Activated T-cell treated with anti-CD3 and anti-CD28 coated beads, Interleukin-2, amount 50 U/mL, for 1 hour (primary cell): ENCODE results near the gene ADGRF5.

Experiments
- DNase-seq: peaks from one replicate; pipeline ENCODE4 v3.0.0-alpha.2; 2020

The ADGRF5 gene

DNA sequence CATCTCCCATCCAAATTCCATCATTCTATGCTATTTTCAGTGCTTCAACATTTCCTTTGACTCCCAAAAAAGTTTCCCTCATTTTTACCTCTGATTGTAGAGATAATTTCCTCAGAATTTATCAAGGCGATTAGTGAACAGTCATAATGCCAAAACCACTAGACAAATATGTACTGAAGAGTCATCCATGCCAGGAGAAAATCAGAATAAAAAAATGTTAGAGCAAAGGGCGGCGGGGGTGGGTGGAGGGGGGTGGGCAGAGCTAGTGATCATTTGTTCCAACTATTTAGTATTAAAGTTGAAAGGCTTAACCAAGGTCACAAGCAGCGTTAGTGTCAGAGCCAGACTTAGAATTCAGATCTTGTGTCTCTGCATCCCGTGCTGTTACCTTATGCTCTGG is 5.3 kb upstream of the ADGRF5 start:
- no peak for DNase-seq

DNA sequence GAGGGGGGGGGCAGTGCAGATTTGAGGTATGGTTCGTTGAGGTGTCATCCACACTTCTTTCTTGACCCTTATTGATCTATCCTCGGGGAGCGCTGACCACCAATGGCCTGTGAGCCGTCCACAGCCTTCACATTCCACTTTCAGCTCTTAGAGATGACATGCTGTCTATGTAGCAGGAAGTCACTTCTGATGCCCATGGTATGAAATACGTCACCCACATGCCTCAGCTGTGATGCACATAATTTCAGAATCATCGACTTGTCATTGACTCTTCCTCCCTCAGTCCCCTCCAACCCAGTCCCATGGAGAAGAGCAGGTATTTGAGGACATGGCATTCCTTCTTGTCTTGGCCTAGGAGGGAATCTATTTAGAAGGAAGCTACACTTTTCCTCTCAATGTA is 4.7 kb upstream of the ADGRF5 start:
- no peak for DNase-seq

DNA sequence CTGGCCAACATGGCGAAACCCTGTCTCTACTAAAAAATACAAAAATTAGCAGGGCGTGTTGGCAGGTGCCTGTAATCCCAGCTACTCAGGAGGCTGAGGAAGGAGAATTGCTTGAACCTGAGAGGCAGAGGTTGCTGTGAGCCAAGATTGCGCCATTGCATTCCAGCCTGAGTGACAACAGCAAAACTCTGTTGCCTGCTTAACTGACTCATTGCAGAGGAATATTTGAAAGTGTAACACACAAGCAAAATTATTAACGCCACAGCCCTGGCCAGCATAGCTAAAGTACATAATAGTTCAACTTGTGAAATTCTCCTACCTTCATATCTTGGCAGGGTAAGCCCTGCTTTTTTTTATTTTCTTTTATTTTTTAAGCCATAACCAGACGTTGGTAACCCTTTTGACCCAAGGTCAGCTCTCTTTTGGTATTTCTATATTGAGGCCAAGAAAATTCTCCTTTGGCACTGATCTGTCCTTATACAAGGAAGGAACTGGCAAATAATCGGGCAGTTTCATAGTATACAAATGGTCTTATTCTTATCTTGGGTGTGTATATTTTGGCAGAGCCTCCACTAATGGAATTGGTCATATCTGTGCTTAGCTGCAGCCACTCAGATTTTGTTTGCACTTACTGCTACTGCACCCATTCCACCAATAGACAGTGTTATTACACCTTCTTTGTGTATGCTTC is 4.0 kb upstream of the ADGRF5 start:
- DNase-seq: no peak

DNA sequence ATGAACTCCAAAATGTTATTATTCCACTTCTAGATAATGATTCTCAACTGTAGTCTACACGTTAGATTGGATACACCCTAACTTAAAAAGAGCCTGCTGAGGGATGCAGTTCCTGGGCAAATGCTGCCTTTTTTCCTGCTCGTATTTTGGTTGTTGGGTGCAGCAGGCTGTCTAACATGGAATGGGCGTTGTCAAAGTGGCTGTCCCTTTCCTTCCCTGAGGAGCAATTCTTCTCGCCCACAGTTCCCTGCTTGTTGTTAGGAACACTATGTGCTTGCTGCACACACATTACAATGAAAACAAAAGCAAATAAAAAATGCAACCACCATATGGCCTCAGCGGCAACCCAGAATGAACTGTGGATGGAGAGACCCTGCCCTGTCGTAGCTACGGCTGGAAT is 1.7 kb upstream of the ADGRF5 start:
- DNase-seq: no peak

DNA sequence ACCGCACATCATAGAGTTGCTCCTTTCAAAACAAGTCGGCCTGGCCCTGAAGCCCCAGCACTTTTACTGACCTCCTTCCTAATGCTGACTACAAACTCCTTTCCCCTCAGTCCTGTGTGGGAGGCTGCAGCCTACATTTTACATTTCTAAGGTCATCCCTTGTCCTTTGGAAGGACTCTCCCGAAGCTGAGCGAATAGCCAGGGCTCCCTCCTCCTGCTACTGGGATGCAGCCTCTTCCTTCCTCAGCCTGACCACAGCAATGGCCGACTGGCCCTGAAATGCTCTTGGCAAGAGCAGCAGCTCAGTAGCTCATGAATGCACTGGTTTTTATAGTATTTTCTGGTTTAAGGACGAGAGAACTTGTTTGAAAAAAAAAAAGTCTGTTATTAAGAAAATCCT is 679 bp downstream of the ADGRF5 start:
- DNase-seq: no peak

- no peak for DNase-seq
Observed at GRCh38 chr6:46918806-46919205, 2.9 kb downstream of the ADGRF5 start.

GRCh38 chr6:46917002-46917545 is 4.7 kb downstream of the ADGRF5 start:
- no peak for DNase-seq

GRCh38 chr6:46915866-46916265 is 5.9 kb downstream of the ADGRF5 start:
- DNase-seq: no peak

GRCh38 chr6:46915380-46915779 is 6.4 kb downstream of the ADGRF5 start:
- DNase-seq: no peak

DNA sequence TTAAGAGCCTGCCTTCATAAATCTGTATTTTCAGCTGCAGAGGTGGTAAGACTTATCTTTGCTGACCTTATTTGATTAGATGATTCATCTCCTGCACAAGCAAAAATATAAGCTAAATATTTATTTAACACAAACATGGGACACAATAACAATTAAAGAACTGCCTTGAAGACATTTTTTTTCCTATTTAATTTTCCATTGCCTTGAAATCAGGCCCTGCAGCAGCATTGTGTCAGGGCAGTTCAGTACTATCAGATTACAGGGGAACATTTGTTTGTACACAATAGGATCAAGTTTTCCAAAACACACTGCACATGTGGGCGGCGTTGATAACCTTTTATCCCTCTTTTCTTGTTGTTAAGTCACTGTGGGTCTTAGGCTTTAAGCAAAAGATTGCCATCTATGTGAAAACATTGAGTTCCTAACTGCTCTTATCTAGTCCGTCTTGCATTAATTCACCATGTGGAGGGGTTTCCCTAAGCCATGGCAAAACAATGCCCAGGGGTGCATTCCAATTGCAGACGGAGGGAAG is 7.4 kb downstream of the ADGRF5 start:
- DNase-seq: no peak

GRCh38 chr6:46909371-46909770 is 12.4 kb downstream of the ADGRF5 start:
- no peak for DNase-seq

- DNase-seq: no peak
Observed at GRCh38 chr6:46906776-46907175, 15.0 kb downstream of the ADGRF5 start.

DNA sequence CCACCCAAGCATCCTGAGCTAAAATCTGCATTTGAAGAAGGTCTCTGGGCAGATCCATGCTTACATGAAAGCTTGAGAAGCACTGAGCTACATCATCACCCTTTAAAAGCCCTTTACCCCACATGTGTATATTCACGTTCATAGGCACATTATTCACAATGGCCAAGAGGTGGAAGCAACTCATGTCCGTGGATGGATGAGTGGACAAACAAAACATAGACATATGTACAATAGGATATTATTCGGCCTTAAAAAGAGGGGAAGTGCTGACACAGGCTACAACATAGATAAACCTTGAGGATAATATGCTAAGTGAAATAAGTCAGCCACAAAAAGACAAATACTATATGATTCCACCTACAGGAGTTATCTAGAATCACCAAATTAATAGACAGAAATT is 17.6 kb downstream of the ADGRF5 start:
- no peak for DNase-seq

GRCh38 chr6:46903175-46903574 is 18.6 kb downstream of the ADGRF5 start:
- no peak for DNase-seq

DNA sequence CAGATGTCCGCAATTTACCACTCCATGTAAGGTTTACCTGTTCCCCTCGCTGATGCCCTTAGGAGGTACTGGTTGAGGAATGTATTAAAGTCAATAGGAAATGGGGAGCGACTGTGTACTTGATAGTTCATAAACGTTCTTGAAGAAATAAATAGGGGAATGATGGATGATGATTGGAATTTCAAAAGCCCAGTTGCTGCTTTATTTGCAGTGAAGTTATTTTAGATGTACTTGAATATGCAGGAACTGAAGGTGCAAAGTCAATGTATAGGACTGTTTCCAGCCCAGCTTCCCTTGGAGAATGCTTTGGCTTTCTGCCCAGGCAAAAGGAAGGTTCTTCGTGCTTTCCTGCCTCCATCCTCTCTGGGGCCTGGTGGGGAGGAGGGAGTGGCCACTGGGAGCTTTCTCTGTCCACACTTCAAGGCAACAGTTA is 19.8 kb downstream of the ADGRF5 start:
- no peak for DNase-seq

DNA sequence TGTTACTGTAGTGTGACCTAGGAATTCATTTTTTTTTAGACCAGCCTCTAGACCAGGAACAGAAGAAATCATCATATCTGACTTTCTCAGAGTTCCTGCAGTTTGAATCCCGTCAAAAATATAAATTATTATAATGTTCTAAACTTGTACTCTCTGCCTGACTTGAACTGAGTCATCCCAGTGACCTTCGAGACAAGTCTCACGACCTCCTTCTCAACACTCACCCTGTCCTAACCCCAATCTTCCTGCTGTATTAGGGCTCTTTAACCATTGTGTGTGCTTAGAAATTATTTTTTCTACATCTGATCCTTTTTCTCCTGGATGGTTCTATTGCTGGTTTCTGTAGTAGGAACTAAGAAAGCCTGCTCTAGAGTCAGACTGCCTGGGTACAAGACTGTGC is 21.5 kb downstream of the ADGRF5 start:
- DNase-seq: no peak

GRCh38 chr6:46899659-46900058 is 22.1 kb downstream of the ADGRF5 start:
- no peak for DNase-seq

DNA sequence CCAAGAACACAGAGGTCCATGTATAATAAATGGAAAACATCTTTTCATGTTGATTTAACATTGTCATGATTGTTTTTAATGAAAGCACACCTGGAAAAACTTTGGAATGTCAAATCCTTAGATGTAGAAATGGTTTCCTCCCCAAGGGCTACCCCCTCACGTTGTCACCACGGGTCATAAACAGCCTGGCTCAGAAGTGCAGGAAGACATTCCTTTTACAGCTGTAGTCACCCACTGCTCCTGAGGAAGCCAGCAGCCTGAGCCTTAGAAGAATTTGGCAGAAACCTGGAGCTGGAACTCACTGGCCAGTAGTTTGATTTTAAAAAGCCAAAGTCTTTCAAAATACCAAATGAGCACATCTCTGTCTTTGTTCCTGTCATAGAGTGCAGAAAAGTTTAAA is 23.7 kb downstream of the ADGRF5 start:
- no peak for DNase-seq

DNA sequence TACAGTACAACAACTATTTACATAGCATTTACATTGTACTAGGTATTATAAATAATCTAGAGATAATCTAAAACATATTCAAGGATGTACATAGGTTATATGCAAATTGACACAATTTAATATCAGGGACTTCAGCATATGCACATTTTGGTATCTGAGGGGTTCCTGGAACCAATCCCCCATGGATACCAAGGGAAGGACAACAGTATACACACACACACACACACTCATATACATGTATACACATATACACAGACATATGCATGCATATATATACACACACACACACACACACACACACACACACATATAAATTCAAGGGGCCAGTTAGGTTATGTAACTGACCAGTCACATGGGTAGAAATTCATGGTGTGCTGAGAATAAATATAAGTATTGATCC is 24.9 kb downstream of the ADGRF5 start:
- DNase-seq: no peak

DNA sequence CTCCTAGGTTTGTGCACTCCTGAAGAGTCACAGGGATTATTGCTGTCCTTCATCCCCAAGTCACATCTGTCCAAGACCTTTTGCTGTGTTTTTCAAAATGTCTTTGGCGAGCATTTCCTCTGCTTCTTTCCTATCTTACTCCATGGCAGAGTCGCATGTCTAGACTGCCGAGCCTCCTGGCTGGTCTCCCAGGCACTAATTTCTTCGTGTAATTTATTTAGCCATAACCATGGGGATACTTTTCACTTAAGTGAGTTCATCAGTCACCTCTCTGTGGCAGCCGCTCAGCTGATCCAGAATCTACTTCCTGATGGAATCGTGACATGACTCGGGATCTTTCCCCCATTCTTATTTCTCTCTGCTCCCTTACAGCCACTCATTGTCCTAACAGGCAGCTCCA is 25.8 kb downstream of the ADGRF5 start:
- no peak for DNase-seq

DNA sequence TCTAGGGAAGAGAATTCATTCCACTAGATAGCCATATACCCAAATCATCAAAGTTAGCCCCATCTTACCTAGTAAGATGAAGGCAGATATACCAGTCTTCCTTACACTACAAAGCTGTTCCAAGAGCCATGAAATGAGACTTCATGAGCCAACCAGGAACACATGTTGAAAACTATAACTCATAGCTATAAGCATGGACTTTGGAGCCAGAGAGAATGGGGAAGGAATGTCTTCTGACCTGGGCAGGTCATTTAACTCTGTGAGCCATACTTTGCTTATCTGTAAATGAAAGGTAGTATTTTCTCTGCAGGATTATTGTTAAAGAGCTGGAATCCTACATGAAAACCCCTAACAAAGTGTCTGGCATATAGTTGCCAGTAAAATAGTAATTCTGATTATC is 27.3 kb downstream of the ADGRF5 start:
- no peak for DNase-seq

- DNase-seq: no peak
Observed at GRCh38 chr6:46893648-46894047, 28.1 kb downstream of the ADGRF5 start.

DNA sequence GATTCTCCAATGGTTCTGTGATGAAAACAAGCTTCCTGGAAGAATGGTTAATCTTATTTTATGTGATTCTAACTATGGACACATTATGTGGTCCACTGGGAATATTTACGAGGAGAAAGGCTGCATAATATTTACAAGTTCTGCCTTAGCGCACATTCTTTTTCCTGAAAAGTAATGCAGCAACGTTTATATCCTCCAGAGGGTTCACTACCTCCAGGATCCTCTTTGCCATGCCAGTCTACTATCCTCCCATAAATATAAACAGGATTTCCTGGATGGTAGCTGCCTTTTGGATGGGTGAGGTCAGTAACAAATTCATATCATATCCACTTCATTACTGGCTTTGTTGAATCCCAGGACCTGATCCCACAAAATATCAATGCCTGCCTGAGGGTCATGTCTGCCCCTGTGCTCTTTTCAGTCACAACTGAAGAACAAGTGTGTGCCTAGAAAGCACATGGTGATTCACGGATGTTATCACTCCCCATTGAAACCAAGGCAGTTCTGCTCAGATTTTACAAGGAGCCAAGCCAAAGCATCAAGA is 30.4 kb downstream of the ADGRF5 start:
- no peak for DNase-seq

GRCh38 chr6:46888578-46888977 is 33.2 kb downstream of the ADGRF5 start:
- DNase-seq: no peak

GRCh38 chr6:46888031-46888430 is 33.7 kb downstream of the ADGRF5 start:
- DNase-seq: no peak
